HepG2 (cell line): ENCODE measurements around the gene CFAP45. TPM values are rescaled to one million over a fixed set of nuclear protein-coding genes. Genes with fewer than 3 reads are reported as not detected.

ENCODE experiments used
- ATAC-seq: fragments of 200-7000 bp; cut with Tn5 transposase; 3 replicates; pipeline ENCODE4 v1.9.1; 2020; ENCODE audit warnings: mild to moderate bottlenecking, moderate library complexity
- BruUV-seq: library from RNA; stranded (reverse); fragments of 400-500 nt; replicated peaks from 2 replicates; lab custom pipeline; 2021; lab: Mats Ljungman, UMichigan
- CTCF ChIA-PET: fragments of 300-600 bp; formaldehyde crosslinking; extraction: SDS; loops from one replicate; lab custom pipeline; 2021; ENCODE audit warnings: low total read pairs, inconsistent platforms, low intra/inter-chr PET ratio; lab: Yijun Ruan, JAX
- POLR2A ChIA-PET: fragments of 350-600 bp; sonication (Branson Sonifier 250); formaldehyde crosslinking; loops from one replicate; lab custom pipeline; 2020; ENCODE audit warnings: antibody characterized with exemption, inconsistent platforms; lab: Yijun Ruan, JAX
- DNase-seq: peaks from one replicate; pipeline ENCODE4 v3.0.0-alpha.2; 2015; ENCODE audit warnings: low spot score
- FAIRE-seq: peaks from 3 replicates; lab custom pipeline; 2011; peaks lifted over from hg19 to GRCh38; lab: Jason Lieb, UNC
- H2AFZ ChIP-seq: one replicate; pipeline ENCODE4 v1.6.1; 2011; ENCODE audit warnings: low read length, inconsistent platforms
- H3K27ac ChIP-seq: fragments of 300-600 bp; 3 replicates; pipeline ENCODE4 v1.8.0; 2011; ENCODE audit warnings: mixed run types, mild to moderate bottlenecking, mixed read lengths, low read length, inconsistent platforms; ENCODE audit not compliant: insufficient read depth; ENCODE audit errors: extremely low read length
- H3K27me3 ChIP-seq, 2 experiments: fragments of 200-600 bp in 1 of 2; 2 replicates in 1 of 2; 3 replicates in 1 of 2; pipeline versions ENCODE4 v1.6.0 to v1.8.0; 2011; ENCODE audit warnings: low read length in 2 of 2, mild to moderate bottlenecking in 2 of 2, moderate library complexity in 2 of 2, inconsistent platforms in 1 of 2; ENCODE audit not compliant: insufficient read depth in 2 of 2, control insufficient read depth in 1 of 2
- H3K36me3 ChIP-seq, 2 experiments: fragments of 200-600 bp in 1 of 2; replicated peaks in 1 of 2; 2 replicates in 1 of 2; 3 replicates in 1 of 2; pipeline versions ENCODE4 v1.5.1 to v1.8.0; 2011; ENCODE audit warnings: low read length in 2 of 2, inconsistent platforms in 1 of 2; ENCODE audit not compliant: insufficient read depth in 2 of 2, control insufficient read depth in 1 of 2
- H3K4me1 ChIP-seq: 2 replicates; pipeline ENCODE4 v1.5.1; 2012; ENCODE audit warnings: low read length, inconsistent platforms; ENCODE audit not compliant: insufficient read depth
- H3K4me2 ChIP-seq: 2 replicates; pipeline ENCODE4 v1.6.0; 2011; ENCODE audit warnings: low read depth, low read length, inconsistent platforms
- H3K4me3 ChIP-seq, 3 experiments: fragments of 200-600 bp in 1 of 3; sonication (generic), shearing (Covaris generic) in 1 of 3; replicated peaks in 1 of 3; 2 replicates each; pipeline ENCODE4 v1.5.1; 2011 to 2016; ENCODE audit warnings: low read length in 3 of 3, inconsistent platforms in 2 of 3, low read depth in 2 of 3, mild to moderate bottlenecking in 2 of 3, control low read depth in 1 of 3, mixed read lengths in 1 of 3; ENCODE audit not compliant: insufficient read depth in 1 of 3
- H3K79me2 ChIP-seq: one replicate; pipeline ENCODE4 v1.6.1; 2011; ENCODE audit warnings: low read length, inconsistent platforms; ENCODE audit not compliant: insufficient read depth
- H3K9ac ChIP-seq: 2 replicates; pipeline ENCODE4 v1.6.0; 2011; ENCODE audit warnings: mild to moderate bottlenecking, low read depth, low read length, inconsistent platforms; ENCODE audit not compliant: insufficient read depth
- H3K9me3 ChIP-seq: 2 replicates; pipeline ENCODE4 v1.5.1; 2012; ENCODE audit warnings: mild to moderate bottlenecking, low read length
- H4K20me1 ChIP-seq: 2 replicates; pipeline ENCODE4 v1.6.0; 2011; ENCODE audit warnings: inconsistent platforms, mild to moderate bottlenecking, low read length, moderate library complexity; ENCODE audit not compliant: insufficient read depth
- HIVEP1 ChIP-seq: sonication (generic); formaldehyde crosslinking; IDR thresholded peaks from 2 replicates; pipeline ENCODE4 v1.4.0; 2020; ENCODE audit warnings: mild to moderate bottlenecking, missing genetic modification reagents
- IKZF1 ChIP-seq: fragments of 450-650 bp; IDR thresholded peaks from 2 replicates; pipeline ENCODE4 v1.7.1; 2016
- MNT ChIP-seq: fragments of 450-650 bp; IDR thresholded peaks from 2 replicates; pipeline ENCODE4 v1.6.1; 2016
- NFKBIZ ChIP-seq: IDR thresholded peaks from 2 replicates; pipeline ENCODE4 v1.6.1; 2018; ENCODE audit warnings: missing genetic modification reagents, missing compliant biosample characterization
- WGBS: methylation state at CpG from one replicate; pipeline ENCODE4 v1.1.6; 2017; ENCODE audit warnings: low lambda C conversion rate; 5-methylcytosine and 5-hydroxymethylcytosine counted together
- in situ Hi-C: cut with HindIII; loops from 2 replicates; pipeline ENCODE4 v1.10.0; 2017; ENCODE audit warnings: low pct_unique_long_range_greater_than_20kb; ENCODE audit not compliant: extremely low pct_ligation_motif_present
- intact Hi-C: fragments of 100-400 bp; cut with micrococcal nuclease; formaldehyde crosslinking; loops from one replicate; pipeline ENCODE4 v1.10.0; 2022; ENCODE audit not compliant: unreplicated experiment
- polyA plus RNA-seq, 8 experiments: library from polyadenylated mRNA; depleted of rRNA in 3 of 8; stranded (reverse) in 7 of 8; unstranded in 1 of 8; fragments of >200 nt; fragmentation: Illumina TruSeq in 4 of 8; extraction: Trizol in 4 of 8; gene quantifications; 2 replicates each; pipeline versions ENCODE4 v1.2.1 to v1.2.3, GENCODE V29; 2011 to 2016; ENCODE audit warnings: low read depth in 4 of 8, missing spikeins in 1 of 8, mixed read lengths in 1 of 8; ENCODE audit not compliant: insufficient read depth in 1 of 8
- total RNA-seq, 5 experiments: library from RNA; depleted of rRNA; stranded (reverse); fragments of >200 nt; fragmentation: Illumina TruSeq; extraction: Trizol; gene quantifications; 2 replicates each; pipeline ENCODE4 v1.2.3, GENCODE V29; 2016; ENCODE audit warnings: low read depth in 1 of 5

Gene CFAP45
- total and polyA plus RNA-seq, 2 of the 13 experiments (the other 11 are each of a cell fraction or from before 2014, with no cell fraction given), result not detected

- no peak for TF ChIP-seq MNT
These were observed 29.4 kb upstream of the CFAP45 start (continued) for GRCh38 chr1:159929155-159930051.

GRCh38 chr1:159928491-159929050 is 28.6 kb upstream of the CFAP45 start:
- no peak overlapping the region for H3K9ac ChIP-seq
- FAIRE-seq, result no peak

More at GRCh38 chr1:159928491-159929050, 28.6 kb upstream of the CFAP45 start:
- Histone ChIP-seq H3K27ac (no peak overlapping the region), H3K79me2 (no peaks in the 10 kb centered on the region), H3K36me3 (no peaks in the 10 kb centered on the region), H3K27me3 (peaks cover 9 to 44% of the 10 kb centered on the region in 2 experiments), H3K4me1 (peaks cover 25% of the 10 kb centered on the region), H4K20me1 (no peaks in the 10 kb centered on the region), H3K9me3 (no peaks in the 10 kb centered on the region)
- in situ Hi-C loops (no loop called here), intact Hi-C loops (no loop called here)
- BruUV-seq, result no TSS peak
- CTCF ChIA-PET, result no interaction called here
- WGBS, result 75% methylated on average over 4 of the region's 18 CpGs
- POLR2A ChIA-PET, result no interaction called here
- TF ChIP-seq NFKBIZ (CRISPR knock-in tag) (no peak), HIVEP1 (no peak), IKZF1 (no peak)
- TF ChIP-seq, all 625 proteins: peak for 0
- H2AFZ ChIP-seq, result no peak overlapping the region
- H3K4me3 ChIP-seq, result no peak overlapping the region
- DNase-seq, result no peak
- no peak for ATAC-seq
- H3K4me2 ChIP-seq, result no peak overlapping the region
